Psoas muscle (tissue), 8 donors: ENCODE measurements around the gene TUFT1. TPM values are rescaled to one million over a fixed set of nuclear protein-coding genes. Genes with fewer than 3 reads are reported as not detected.

Experiments
- ATAC-seq, 4 donors: fragments of 200-7000 bp; cut with Tn5 transposase; one replicate each; pipeline ENCODE4 v1.9.1; 2020; ENCODE audit warnings: moderate library complexity in 3 of 4, mild to moderate bottlenecking in 2 of 4
- DNase-seq, 2 donors: peaks; one replicate each; pipeline ENCODE4 v3.0.0-alpha.2; 2020
- H3K27ac ChIP-seq: fragments of 200-600 bp; one replicate; pipeline ENCODE4 v1.8.0; 2022
- H3K27me3 ChIP-seq, 3 donors: fragments of 200-600 bp in 1 of 3; one replicate each; pipeline versions ENCODE4 v1.6.1 to v1.8.0; 2013 to 2022; ENCODE audit warnings: low read length in 2 of 3, mild to moderate bottlenecking in 2 of 3, moderate library complexity in 1 of 3; ENCODE audit not compliant: insufficient read depth in 3 of 3
- H3K36me3 ChIP-seq, 2 donors: fragments of 200-600 bp in 1 of 2; one replicate each; pipeline versions ENCODE4 v1.6.1 to v1.8.0; 2013 to 2022; ENCODE audit warnings: low read depth in 1 of 2, mild to moderate bottlenecking in 1 of 2, moderate library complexity in 1 of 2; ENCODE audit not compliant: insufficient read depth in 1 of 2
- H3K4me1 ChIP-seq: fragments of 200-600 bp; one replicate; pipeline ENCODE4 v1.8.0; 2022
- H3K4me3 ChIP-seq: fragments of 200-600 bp; one replicate; pipeline ENCODE4 v1.8.0; 2022; ENCODE audit warnings: mild to moderate bottlenecking
- H3K9me3 ChIP-seq: fragments of 200-600 bp; one replicate; pipeline ENCODE4 v1.8.0; 2022
- CTCF ChIP-seq: fragments of 200-600 bp; IDR thresholded peaks from one replicate; pipeline ENCODE4 v1.8.0; 2022; ENCODE audit warnings: antibody characterized with exemption
- WGBS, 3 donors: extraction: QIAGEN DNeasy Blood & Tissue Kit; methylation state at CpG; one replicate each; pipeline versions ENCODE4 v1.1.6 to v1.1.7; 2013; 5-methylcytosine and 5-hydroxymethylcytosine counted together
- intact Hi-C, 2 donors: fragments of 100-400 bp; cut with DNase I; formaldehyde crosslinking; loops; one replicate each; pipeline versions ENCODE4 v1.11.0 to v1.14.2; 2022
- polyA plus RNA-seq, 3 donors: library from polyadenylated mRNA; stranded (reverse); fragments of 200-250 nt; gene quantifications; one replicate each; pipeline ENCODE4 v1.2.3, GENCODE V29; 2013
- total RNA-seq, 4 donors: library from RNA; stranded (reverse); fragmentation: NEBNext Ultra II Directional in 2 of 4; extraction: Animal tissue kit (Norgen Biotek cat#: 25700) in 2 of 4; gene quantifications; one replicate each; pipeline versions ENCODE4 v1.2.1 to v1.2.4, GENCODE V29; 2021 to 2023
- donor health status: healthy with polysubstance abuse.
- donor health status: DM: no; HTN: no; CAD: no; lungs with moderate emphysema.
- donor health status: Bipolar disorder and iron deficiency.
- donor health status: healthy.
- donor health status: DM: yes; HTN: yes; CAD: no.
- donor health status: DM: no; HTN: no; CAD: no.
- donor health status: DM: no; HTN: no; CAD: no.
- donor health status: DM: yes; HTN: yes; CAD: no.

TUFT1 gene
- total and polyA plus RNA-seq, 7 donors: 0.86 to 5.3 (median 1.2) TPM

- DNase-seq (no peak), ATAC-seq (no peak)
- Histone ChIP-seq H3K27me3 (no peaks in the 10 kb centered on the region), H3K4me3 (no peak overlapping the region), H3K4me1 (peaks cover 26% of the 10 kb centered on the region), H3K9me3 (no peaks in the 10 kb centered on the region), H3K36me3 (no peaks in the 10 kb centered on the region), H3K27ac (peak overlapping the region; percentile 41)
- intact Hi-C loops: loop anchor here in 1 of 2 donors (1.0 kb wide), 1 partner anchor 12 kb away; no protein-coding TSS in a partner anchor
- WGBS, 3 donors: 86 to 90% (median 87%) methylated on average over 4 of the region's 4 CpGs
- TF ChIP-seq CTCF: no peak
Measured at GRCh38 chr1:151546011-151546925, 6.2 kb downstream of the TUFT1 start.

- no peaks in the 10 kb centered on the region for H3K9me3 ChIP-seq
- no peaks in the 10 kb centered on the region for H3K36me3 ChIP-seq
- ATAC-seq (peak; percentile 80 to 82 (median 82)), DNase-seq (peak; percentile 59 to 65)
- TF ChIP-seq CTCF: no peak
- peak overlapping the region; percentile 41 for H3K27ac ChIP-seq
- intact Hi-C loops: no loop called here
- 26 to 36% (median 36%) methylated on average over 7 of the region's 7 CpGs for WGBS, 3 donors
- no peaks in the 10 kb centered on the region for H3K27me3 ChIP-seq
- H3K4me3 ChIP-seq: peak overlapping the region; percentile 28
- peaks cover 24% of the 10 kb centered on the region for H3K4me1 ChIP-seq
Measured at GRCh38 chr1:151547119-151547899, 7.2 kb downstream of the TUFT1 start.

GRCh38 chr1:151547900-151548230 lies 7.8 kb downstream of the TUFT1 start:
- DNase-seq (no peak), ATAC-seq (peak in 2 of 4 donors; percentile 5 to 17)
- TF ChIP-seq CTCF: no peak
- 94 to 98% (median 97%) methylated on average over 3 of the region's 3 CpGs for WGBS, 3 donors
- peak overlapping the region; percentile 24 for H3K27ac ChIP-seq
- H3K9me3 ChIP-seq: no peaks in the 10 kb centered on the region
- H3K36me3 ChIP-seq: no peaks in the 10 kb centered on the region
- peaks cover 18% of the 10 kb centered on the region for H3K4me1 ChIP-seq
- H3K4me3 ChIP-seq: no peak overlapping the region
- no peaks in the 10 kb centered on the region for H3K27me3 ChIP-seq
- intact Hi-C loops: no loop called here

- ATAC-seq (no peak), DNase-seq (no peak)
- intact Hi-C loops: no loop called here
- no peaks in the 10 kb centered on the region for H3K27me3 ChIP-seq
- no peak overlapping the region for H3K4me3 ChIP-seq
- no peaks in the 10 kb centered on the region for H3K36me3 ChIP-seq
- H3K9me3 ChIP-seq: no peaks in the 10 kb centered on the region
- peaks cover 17% of the 10 kb centered on the region for H3K4me1 ChIP-seq
- WGBS, 3 donors: 83 to 90% (median 88%) methylated on average over 2 of the region's 2 CpGs
- H3K27ac ChIP-seq: no peak overlapping the region
- TF ChIP-seq CTCF: no peak
Measured at GRCh38 chr1:151549199-151549598, 9.1 kb downstream of the TUFT1 start.
